Endothelial cell (in vitro differentiated cells): ENCODE results near the gene TAOK3. TPM values are rescaled to one million over a fixed set of nuclear protein-coding genes. Genes with fewer than 3 reads are reported as not detected.

Source experiments
- DNase-seq: peaks from one replicate; pipeline ENCODE4 v3.0.0; 2021; ENCODE audit warnings: low spot score
- H3K27ac Mint-ChIP-seq: one replicate; pipeline ENCODE4 v1.8.0; 2021; ENCODE audit warnings: mixed read lengths, inconsistent platforms; ENCODE audit not compliant: unreplicated experiment
- H3K27me3 Mint-ChIP-seq: one replicate; pipeline ENCODE4 v1.8.0; 2021; ENCODE audit warnings: mild to moderate bottlenecking, moderate library complexity, mixed read lengths, inconsistent platforms; ENCODE audit not compliant: unreplicated experiment
- H3K36me3 Mint-ChIP-seq: one replicate; pipeline ENCODE4 v1.8.0; 2021; ENCODE audit warnings: mild to moderate bottlenecking, low read depth, mixed read lengths, inconsistent platforms; ENCODE audit not compliant: unreplicated experiment
- H3K4me1 Mint-ChIP-seq: one replicate; pipeline ENCODE4 v1.8.0; 2021; ENCODE audit warnings: mild to moderate bottlenecking, mixed read lengths, inconsistent platforms; ENCODE audit not compliant: unreplicated experiment
- H3K4me3 Mint-ChIP-seq: one replicate; pipeline ENCODE4 v1.8.0; 2021; ENCODE audit warnings: mild to moderate bottlenecking, mixed read lengths, inconsistent platforms; ENCODE audit not compliant: unreplicated experiment
- H3K9me3 Mint-ChIP-seq: one replicate; pipeline ENCODE4 v1.8.0; 2021; ENCODE audit warnings: mixed read lengths, inconsistent platforms; ENCODE audit not compliant: unreplicated experiment
- CTCF ChIP-seq: fragments of 200-600 bp; sonication (generic); IDR thresholded peaks from one replicate; pipeline ENCODE4 v1.5.0; 2021; ENCODE audit warnings: antibody characterized with exemption; ENCODE audit not compliant: unreplicated experiment
- total RNA-seq: library from RNA; stranded (reverse); fragmentation: NEBNext Ultra II Directional; extraction: Animal tissue kit (Norgen Biotek cat#: 25700); gene quantifications from one replicate; pipeline ENCODE4 v1.2.1, GENCODE V29; 2021; ENCODE audit not compliant: unreplicated experiment

The TAOK3 gene
- total RNA-seq, 1 donor from 2014 or later: 16.5 TPM

GRCh38 chr12:118326991-118327390 is 45.7 kb downstream of the TAOK3 start:
- H3K4me3 Mint-ChIP-seq: no peak overlapping the region
- no peaks in the 10 kb centered on the region for H3K36me3 Mint-ChIP-seq
- no peaks in the 10 kb centered on the region for H3K9me3 Mint-ChIP-seq
- DNase-seq: no peak
- no peaks in the 10 kb centered on the region for H3K27me3 Mint-ChIP-seq
- peaks cover 16% of the 10 kb centered on the region for H3K4me1 Mint-ChIP-seq
- H3K27ac Mint-ChIP-seq: no peak overlapping the region
- TF ChIP-seq CTCF: no peak

GRCh38 chr12:118325081-118325480 is 47.6 kb downstream of the TAOK3 start:
- no peaks in the 10 kb centered on the region for H3K36me3 Mint-ChIP-seq
- peaks cover 9% of the 10 kb centered on the region for H3K4me1 Mint-ChIP-seq
- TF ChIP-seq CTCF: no peak
- no peaks in the 10 kb centered on the region for H3K27me3 Mint-ChIP-seq
- H3K9me3 Mint-ChIP-seq: no peaks in the 10 kb centered on the region
- no peak overlapping the region for H3K27ac Mint-ChIP-seq
- DNase-seq: no peak
- no peak overlapping the region for H3K4me3 Mint-ChIP-seq

GRCh38 chr12:118319627-118320026 is 53.1 kb downstream of the TAOK3 start:
- TF ChIP-seq CTCF: no peak
- no peak overlapping the region for H3K4me3 Mint-ChIP-seq
- no peak overlapping the region for H3K27ac Mint-ChIP-seq
- H3K9me3 Mint-ChIP-seq: no peaks in the 10 kb centered on the region
- no peaks in the 10 kb centered on the region for H3K36me3 Mint-ChIP-seq
- no peak for DNase-seq
- no peaks in the 10 kb centered on the region for H3K4me1 Mint-ChIP-seq
- H3K27me3 Mint-ChIP-seq: no peaks in the 10 kb centered on the region

GRCh38 chr12:118318744-118319143 is 54.0 kb downstream of the TAOK3 start:
- Mint-ChIP-seq H3K36me3 (no peaks in the 10 kb centered on the region), H3K4me3 (no peak overlapping the region), H3K4me1 (peaks cover 2% of the 10 kb centered on the region), H3K9me3 (no peaks in the 10 kb centered on the region), H3K27ac (no peak overlapping the region), H3K27me3 (no peaks in the 10 kb centered on the region)
- no peak for DNase-seq
- TF ChIP-seq CTCF: no peak

GRCh38 chr12:118317729-118318128 is 55.0 kb downstream of the TAOK3 start:
- H3K4me1 Mint-ChIP-seq: peaks cover 3% of the 10 kb centered on the region

More at GRCh38 chr12:118317729-118318128, 55.0 kb downstream of the TAOK3 start:
- no peaks in the 10 kb centered on the region for H3K27me3 Mint-ChIP-seq
- TF ChIP-seq CTCF: no peak
- H3K27ac Mint-ChIP-seq: no peak overlapping the region
- no peak overlapping the region for H3K4me3 Mint-ChIP-seq
- DNase-seq: no peak
- no peaks in the 10 kb centered on the region for H3K9me3 Mint-ChIP-seq
- H3K36me3 Mint-ChIP-seq: no peaks in the 10 kb centered on the region
